Esophagus squamous epithelium (tissue), 4 donors: ENCODE data around the gene TF.

ENCODE experiments used
- POLR2A ChIP-seq, 4 donors: fragments of 450-650 bp; IDR thresholded peaks; one replicate each; pipeline ENCODE4 v1.6.1; 2017; ENCODE audit warnings: antibody characterized with exemption in 4 of 4, mild to moderate bottlenecking in 4 of 4, moderate library complexity in 3 of 4
- TF ChIP-seq, protein P1 (sequence below), 6 experiments: fragments of 450-650 bp in 4 of 6; fragments of 200-600 bp in 2 of 6; sonication (generic) in 2 of 6; IDR thresholded peaks; one replicate each; pipeline ENCODE4 v1.5.1; 2016 to 2019; ENCODE audit warnings: antibody characterized with exemption in 6 of 6, mild to moderate bottlenecking in 4 of 6, moderate library complexity in 4 of 6

DNA sequence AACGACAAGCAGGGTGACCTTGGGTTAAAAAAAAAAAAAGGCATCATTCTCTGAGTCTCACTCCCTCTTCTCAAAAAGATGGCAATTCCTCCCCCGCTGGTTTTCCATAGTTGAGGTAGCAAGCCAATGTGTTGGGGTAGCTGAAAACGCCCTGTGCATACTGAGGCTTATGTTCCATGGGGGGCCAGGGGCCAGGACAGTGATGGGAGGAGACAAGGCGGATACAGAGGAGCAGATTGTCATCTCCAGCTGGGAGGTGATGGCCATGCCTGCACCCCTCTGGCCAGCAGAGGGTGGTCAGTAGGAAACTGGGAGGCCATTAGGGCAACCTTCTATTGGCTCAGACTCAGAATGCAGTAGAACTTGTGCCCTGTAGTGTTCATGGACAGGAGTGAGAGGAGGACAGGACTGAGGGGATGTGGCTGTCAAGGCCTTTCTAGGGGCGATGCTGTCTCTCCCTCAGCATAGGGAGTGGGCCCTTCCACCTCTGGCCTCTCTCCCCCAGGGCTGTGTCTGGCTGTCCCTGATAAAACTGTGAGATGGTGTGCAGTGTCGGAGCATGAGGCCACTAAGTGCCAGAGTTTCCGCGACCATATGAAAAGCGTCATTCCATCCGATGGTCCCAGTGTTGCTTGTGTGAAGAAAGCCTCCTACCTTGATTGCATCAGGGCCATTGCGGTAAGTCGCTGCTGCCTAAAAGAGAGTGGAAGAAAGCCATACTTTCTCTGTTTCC lies 1.9 kb downstream of the TF start:
- TF ChIP-seq POLR2A (IDR thresholded peaks at IDR 0.05) = no peak
- TF ChIP-seq, protein P1, sequence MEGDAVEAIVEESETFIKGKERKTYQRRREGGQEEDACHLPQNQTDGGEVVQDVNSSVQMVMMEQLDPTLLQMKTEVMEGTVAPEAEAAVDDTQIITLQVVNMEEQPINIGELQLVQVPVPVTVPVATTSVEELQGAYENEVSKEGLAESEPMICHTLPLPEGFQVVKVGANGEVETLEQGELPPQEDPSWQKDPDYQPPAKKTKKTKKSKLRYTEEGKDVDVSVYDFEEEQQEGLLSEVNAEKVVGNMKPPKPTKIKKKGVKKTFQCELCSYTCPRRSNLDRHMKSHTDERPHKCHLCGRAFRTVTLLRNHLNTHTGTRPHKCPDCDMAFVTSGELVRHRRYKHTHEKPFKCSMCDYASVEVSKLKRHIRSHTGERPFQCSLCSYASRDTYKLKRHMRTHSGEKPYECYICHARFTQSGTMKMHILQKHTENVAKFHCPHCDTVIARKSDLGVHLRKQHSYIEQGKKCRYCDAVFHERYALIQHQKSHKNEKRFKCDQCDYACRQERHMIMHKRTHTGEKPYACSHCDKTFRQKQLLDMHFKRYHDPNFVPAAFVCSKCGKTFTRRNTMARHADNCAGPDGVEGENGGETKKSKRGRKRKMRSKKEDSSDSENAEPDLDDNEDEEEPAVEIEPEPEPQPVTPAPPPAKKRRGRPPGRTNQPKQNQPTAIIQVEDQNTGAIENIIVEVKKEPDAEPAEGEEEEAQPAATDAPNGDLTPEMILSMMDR (IDR thresholded peaks at IDR 0.05) = no peak
